ENCODE results near the gene PEX11A.
A peak's percentile ranks its signal among the peaks of the same experiment; 100 is the strongest.

PEX11A gene

DNA sequence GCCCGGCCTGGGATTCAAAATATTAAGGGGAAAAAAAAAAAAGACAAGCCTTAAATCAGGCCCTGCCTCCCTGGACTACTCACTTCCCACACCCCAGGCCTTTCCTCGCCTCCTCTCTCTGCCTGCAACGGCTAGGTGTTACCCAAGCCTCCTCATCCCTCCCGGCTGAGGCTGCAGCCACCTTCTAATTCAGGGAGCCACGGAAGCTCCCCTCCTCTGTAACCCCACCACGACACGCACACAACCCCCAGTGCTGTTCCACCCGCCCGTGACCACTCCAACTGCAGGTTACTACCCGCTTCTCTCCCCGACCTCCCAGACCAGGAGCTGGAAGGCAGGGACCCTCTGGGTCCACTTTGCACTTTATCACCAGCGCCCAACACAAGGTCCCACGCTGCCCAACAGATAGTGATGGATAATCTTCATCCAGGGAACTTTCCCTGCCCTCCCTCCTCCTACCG, 36.2 kb downstream of the PEX11A start:
- DNase-seq, result no peak

DNA sequence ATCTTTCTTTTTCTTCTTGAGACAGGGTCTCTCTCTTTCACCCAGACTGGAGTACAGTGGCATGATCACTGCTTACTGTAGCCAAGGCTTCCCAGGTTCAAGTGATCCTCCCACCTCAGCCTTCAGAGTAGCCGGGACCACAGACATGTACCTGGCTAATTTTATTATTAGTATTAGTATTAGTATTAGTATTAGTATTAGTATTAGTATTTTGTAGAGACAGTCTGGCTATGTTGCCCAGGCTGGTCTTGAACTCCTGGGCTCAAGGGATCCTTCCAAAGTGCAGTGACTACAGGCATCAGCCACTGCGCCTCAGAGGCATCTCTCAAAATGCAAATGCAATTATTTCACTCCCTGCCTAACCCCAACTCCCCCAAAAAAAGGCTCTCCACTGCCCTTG, 37.0 kb downstream of the PEX11A start:
- DNase-seq, result no peak

DNA sequence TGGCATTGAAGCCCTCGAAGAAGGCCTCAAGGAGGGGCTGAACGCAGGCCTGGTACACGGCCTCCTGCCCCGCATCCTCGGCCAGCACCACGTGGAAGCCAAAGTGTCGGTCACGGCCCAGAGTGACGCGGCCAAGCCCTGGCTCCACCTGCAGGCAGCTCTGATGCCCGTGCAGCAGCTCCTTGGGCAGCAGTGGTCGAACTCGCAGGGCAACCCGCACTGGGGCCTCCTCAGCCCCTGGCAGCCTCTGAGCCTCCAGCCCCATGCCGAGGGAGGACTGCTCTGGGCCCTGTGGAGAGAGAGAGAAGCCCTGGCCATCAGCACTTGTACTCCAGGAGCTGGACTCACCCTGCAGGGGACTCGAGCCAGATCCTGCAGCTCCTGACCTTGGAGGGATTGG, 37.9 kb downstream of the PEX11A start:
- DNase-seq, result no peak

DNA sequence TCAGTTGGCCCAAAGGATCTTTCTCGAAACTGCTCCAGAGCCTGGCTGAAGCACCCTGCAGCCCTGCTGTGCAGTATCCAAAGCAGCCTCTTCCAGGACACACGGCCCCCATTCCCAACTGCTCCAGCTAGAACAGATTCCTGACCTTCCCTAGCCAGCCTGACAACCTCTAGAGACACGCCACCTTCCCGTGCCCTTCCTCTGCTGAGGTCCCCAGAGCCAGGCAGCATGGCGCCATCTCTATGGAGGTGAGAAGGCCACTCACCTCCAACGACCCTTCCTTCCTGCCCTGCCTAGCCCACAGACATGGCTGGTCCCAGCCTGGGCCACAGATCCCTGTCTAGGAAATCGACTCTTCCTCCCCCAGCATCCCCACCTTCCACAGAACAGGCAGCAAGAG, 38.4 kb downstream of the PEX11A start:
- no peak for DNase-seq

DNA sequence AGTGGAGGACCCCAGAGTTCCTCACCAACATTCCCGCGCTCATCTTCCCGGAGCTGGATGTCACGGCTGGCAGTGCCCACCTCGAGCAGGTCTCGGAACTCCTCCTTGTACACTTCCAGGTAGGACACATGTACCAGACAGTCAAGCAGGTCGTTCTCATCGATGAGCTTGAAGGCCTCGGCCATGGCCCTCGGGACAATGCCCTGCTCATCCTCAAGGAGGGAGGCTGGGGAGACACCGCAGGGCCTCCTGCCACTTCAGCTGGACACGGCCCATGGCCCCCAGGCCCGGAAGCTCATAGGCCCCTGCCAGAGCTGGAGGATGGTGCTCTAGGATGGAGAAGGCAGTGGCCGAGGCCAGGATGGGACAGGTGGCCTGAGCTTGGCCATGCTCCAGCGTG, 40.8 kb downstream of the PEX11A start:
- DNase-seq, result no peak

DNA sequence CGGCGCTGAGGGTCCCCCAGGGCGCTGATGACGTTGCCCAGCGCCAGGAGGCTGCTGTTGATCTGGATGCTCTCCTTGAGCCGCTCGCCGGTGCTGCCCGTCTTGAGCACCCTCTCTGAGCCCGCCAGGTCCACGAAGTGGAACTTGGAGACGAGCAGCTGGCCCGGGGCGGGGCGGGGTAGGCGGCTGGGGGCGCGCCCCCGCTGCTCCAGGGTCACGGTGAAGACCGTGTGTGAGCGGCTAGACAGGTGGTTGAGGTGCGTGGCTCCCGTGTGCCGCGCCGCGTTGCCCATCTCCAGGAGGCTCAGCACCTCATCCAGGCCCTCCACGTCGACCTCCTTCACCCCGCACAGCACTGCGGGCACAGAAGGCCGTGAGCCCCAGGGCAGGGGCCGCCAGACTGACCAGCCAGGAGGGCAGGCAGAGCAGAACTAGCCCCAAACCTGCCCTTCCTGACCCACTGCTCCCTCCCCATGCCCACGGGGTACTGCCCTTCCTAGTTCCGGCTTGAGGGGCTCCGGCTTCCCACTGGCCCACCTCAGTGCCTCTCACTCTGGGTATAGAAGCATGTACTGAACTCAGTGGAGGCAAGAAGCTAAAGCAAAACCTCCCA, 41.4 kb downstream of the PEX11A start:
- no peak for DNase-seq

DNA sequence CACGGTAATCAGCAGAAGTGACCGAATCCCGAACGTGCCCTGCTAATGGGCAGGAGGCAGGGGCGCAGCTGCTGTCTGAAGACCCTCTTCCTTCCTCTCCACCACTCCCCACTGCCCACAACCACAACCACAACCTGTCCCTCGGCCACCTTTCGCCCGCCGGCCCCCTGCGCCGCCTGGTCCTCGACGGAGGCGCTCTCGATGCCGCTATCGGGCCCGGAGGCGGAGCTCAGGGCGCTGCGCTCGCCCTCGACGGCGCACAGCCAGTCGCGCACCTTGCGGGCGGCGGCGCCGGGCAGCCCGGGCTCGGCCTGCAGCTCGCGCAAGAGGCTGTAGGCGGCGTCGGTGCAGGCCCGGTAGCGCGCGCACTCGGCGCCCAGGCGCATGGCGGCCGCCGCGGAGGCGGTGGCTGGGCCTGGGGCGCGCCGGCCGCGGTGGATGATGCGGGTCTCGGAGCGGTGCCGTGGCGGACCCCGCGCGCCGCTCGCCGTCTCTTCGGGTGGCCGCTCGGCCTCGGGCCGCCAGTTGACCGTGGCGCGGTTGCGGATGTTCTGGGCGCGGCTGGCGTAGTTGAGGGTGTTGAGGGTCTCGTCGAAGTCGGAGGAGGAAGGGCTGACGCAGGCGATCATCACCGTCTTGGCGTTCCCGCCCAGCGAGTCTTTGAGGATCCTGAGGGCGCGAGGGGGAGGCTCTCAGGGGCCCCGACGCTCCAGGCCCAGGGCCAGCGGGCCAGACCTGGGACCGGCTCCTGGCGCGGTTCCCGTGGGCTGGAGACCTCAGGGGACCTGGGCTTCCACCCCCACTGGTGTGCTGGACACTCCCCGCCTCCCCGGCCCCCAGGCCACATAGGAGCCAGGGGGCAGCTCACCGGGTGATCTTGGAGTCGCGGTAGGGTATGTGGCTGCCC, 42.2 kb downstream of the PEX11A start:
- no peak for DNase-seq

DNA sequence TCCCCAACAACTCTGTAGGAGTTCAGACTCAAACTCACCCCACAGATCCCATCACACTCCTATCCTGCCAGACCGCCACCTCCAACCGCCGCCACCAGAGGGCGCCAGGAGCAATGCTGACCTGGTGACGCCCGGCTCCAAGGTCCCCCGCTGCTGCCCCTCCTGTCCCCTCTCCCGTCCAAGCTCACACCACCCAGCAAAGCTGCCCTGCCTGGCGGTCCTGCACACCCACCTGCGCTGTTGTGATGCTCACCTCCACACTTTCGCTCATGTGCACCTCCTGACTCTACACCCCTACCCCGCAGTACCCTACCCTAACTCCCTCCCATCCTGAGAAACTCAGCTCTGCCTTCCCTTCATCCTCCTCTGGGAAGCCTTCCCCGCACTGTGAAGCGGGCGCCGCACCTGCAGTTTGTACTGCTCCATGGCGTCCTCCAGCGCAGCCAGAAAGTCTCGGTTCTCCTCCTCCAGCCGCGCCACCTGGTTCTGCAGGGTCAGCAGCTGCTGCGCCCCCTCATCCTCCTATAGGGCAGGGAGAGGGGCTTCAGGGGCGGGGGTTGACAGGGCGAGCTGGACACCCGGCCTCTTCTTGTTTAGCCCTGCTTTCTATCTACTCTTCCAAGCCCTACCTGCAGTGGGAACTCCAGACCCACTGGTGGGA, 43.2 kb downstream of the PEX11A start:
- DNase-seq, result peak; percentile 68

DNA sequence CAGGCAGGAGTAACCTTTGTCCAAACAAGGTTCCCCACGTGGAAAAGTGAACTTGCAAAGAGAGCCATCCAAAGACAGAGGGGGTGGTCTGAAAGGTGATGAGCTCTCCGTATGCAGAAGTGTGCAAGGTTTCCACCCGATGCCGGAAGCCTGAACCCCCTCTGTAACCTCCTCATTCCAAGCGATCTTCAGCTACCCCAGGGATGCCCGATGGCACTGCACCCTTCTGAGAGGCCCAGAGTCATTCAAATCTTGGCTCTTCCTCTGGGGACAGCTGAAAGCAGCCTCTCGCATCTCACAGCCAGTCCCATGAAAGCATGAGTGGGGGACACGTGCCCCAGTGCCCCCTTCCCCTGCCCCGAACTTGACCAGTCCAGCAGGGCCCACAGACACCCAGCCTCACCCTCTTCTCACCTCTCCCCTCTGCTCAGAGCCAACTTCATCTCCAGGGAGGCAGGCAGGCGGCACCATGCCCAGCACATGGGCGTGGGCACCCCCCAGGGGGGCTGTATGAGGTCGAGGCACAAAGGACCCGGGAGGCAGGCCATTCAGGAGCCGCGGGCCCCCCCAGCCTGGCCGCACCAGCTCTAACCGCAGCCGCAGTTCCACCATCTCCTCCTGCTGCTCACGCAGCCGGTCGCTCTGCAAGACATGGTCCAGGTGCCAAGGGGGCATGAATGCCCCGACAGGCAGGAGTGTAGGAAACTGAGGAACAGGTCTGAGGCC, 44.0 kb downstream of the PEX11A start:
- DNase-seq, result no peak

DNA sequence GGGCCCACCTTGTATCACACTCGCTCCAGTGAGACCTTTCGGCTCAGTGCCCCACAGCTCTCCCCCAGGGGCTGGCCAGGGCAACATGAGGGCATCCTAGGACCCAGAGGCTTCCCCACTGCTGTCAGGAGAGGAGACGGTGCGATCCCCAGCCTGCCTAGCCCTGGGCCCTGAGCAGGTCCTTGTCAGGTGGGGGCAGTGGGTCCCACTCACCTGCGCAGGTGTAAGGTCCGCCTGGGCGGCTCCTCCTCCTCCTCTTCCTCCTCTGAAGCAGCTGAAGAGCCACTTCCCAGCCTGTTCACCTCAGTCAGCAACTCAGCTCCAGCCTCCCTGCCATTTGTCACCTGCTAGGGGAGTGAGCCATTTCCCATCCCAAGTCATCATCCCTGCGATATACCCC, 44.9 kb downstream of the PEX11A start:
- no peak for DNase-seq

DNA sequence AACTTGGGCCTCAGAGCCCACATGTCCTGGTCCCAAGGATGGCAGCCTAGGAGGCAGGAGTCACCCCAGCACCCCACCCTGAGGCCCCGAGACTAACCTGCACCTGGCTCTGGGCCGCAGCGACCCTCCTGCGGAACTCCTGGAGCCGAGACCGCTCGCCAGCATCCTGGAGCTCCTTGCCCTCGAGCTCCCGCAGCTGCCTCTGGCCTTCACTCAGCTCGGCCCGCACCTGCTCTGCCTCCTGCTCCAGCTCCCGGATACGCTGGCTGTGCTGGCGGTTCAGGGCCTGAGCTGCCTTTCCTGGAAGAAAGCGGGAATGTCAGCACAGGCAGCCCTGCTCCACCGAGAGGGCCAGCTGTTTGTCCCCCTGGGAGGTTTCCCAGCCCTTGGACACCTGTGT, 48.4 kb downstream of the PEX11A start:
- DNase-seq, result no peak

DNA sequence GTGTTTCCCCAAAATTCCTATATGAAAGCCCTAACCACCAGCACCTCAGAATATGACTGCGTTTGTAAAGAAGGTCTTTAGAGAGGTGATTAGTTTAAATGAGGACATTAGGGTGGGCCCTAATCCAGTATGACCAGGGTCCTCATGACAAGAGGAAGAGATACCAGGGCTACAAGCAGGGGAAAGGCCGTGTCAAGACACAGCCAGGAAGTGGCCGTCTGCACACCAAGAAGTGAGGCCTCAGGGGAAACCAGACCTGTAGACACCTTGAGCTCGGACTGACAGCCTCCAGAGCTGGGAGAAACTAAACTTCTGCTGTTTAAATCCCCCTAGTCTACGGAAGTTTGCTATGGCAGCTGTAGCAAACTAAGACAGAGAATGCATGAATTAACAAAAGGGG, 49.5 kb downstream of the PEX11A start:
- DNase-seq, result no peak

DNA sequence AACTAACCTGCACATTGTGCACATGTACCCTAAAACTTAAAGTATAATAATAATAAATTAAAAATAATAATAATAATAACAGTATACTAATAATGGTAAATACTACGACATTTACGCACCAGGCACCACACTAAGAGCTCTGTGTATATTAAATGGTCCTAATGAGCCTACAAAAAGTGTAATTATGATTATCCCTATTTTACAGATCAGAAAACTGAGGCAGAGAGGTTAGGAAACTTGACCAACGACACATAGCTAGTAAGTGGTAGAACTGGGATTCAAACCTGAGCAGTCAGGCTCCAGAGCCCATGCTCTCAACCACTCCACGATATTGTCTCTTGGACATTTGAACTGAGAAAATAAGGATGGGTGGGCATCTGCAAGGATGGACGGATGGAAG, 50.3 kb downstream of the PEX11A start:
- DNase-seq, result no peak

DNA sequence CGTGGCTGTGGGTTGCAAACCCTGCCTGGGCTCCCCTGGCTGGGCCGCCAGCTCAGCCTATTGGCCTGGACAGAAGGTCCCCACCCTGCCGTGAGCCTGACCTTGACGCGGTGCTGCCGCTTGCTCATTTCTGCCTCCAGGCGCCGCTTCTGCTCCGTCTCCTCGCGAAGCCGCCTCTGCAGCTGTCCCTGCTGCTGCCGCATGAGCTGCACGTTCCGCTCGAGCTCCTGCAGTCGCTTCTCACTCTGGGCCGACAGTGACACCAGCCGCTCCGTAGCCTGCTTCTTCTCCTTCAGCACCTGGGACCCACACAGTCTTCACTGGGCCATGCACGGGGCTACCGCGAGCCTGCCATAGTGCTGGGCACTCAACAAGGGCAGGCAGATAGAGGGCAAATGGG, 57.0 kb downstream of the PEX11A start:
- no peak for DNase-seq

DNA sequence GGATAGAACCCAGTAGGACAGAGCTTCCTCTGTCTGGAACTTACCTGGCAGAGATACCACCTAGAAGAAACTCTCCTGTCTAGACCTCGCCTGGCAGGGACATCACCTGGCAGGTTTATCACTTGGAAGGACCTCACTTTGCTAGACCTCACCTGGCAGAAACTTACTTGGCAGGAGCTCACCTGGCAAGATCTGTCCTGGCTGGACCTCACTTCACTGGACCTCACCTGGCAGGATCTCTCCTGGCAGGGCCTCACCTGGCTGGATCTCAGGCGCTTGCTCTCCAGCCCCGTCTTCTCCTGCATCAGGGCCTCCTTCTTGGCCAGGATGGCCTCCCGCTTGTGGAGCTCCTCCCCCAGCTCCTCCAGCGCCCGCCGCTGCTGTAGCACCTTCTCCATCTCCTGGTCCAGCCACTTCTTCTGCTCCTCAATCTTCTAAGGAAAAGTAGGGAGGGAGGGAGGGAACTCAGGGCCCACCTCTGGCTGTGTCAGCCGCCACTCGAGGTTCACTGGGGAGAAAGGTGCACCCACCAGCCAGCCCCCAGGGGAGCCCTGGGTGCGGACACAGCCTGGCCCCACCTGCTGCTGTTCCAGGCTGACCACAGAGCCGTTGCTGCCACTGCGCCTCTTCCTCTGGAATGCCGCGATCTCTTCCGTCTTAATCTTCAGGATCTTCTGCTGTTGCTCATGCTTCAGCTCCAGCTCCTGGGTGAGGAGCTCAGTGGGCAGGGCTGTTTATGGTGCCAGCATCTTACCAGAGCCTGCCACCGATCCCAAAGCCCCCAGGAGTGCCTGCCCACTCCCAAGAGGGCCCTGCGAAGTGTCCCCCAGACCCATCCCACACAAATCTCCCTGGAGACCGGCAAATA, 57.8 kb downstream of the PEX11A start:
- no peak for DNase-seq

DNA sequence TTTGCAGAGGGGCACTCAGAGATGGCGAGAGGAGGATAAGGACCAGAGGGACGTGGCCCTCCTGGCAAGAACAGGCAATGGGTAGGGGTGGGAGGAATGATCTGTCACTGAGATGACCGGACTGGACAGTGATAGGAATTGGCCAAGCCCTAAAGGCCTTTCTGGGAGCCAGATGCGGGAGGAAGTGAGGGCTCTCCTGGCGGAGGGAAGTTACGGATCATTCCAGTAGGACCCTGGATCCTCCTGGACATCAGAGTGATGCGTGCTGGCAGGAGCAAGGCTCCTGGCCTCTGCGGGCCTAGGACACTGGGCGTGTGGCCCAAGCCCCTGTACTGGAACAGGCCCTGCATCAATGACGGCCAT, 58.7 kb downstream of the PEX11A start:
- DNase-seq, result no peak
